Activated CD4-positive, alpha-beta T cell treated with anti-CD3 and anti-CD28 coated beads, Interleukin-2, amount 10 ng/mL, durations not matched to agents 7 days and 5 days (primary cell): Measurements from ENCODE around the gene C19orf18. TPM values are rescaled to one million over a fixed set of nuclear protein-coding genes. Genes with fewer than 3 reads are reported as not detected.
"Not testable (repeated sequence)": the region's sequence is repeated elsewhere in the genome, so short reads cannot be mapped to it uniquely, and the experiment has no call there.

Source experiments
- CTCF ChIA-PET: fragments of 350-600 bp; sonication (Branson Sonifier 250); formaldehyde crosslinking; loops from one replicate; lab custom pipeline; 2021; ENCODE audit warnings: antibody characterized with exemption; lab: Charles Lee
- POLR2A ChIA-PET: fragments of 350-600 bp; sonication (Branson Sonifier 250); formaldehyde crosslinking; loops from one replicate; lab custom pipeline; 2021; ENCODE audit warnings: antibody characterized with exemption; lab: Charles Lee
- DNase-seq: peaks from one replicate; pipeline ENCODE4 v3.0.0-alpha.2; 2020
- H3K27ac Mint-ChIP-seq: one replicate; pipeline ENCODE4 v1.8.0; 2021; ENCODE audit warnings: mild to moderate bottlenecking, moderate library complexity, mixed read lengths
- H3K27me3 Mint-ChIP-seq: one replicate; pipeline ENCODE4 v1.8.0; 2021; ENCODE audit warnings: mixed read lengths
- H3K36me3 Mint-ChIP-seq: one replicate; pipeline ENCODE4 v1.8.0; 2021; ENCODE audit warnings: low read depth, mixed read lengths
- H3K4me1 Mint-ChIP-seq: one replicate; pipeline ENCODE4 v1.8.0; 2021; ENCODE audit warnings: mixed read lengths
- H3K4me3 Mint-ChIP-seq: one replicate; pipeline ENCODE4 v1.8.0; 2021; ENCODE audit warnings: mild to moderate bottlenecking, moderate library complexity, mixed read lengths
- H3K9me3 Mint-ChIP-seq: one replicate; pipeline ENCODE4 v1.8.0; 2021; ENCODE audit warnings: mixed read lengths
- total RNA-seq, 2 experiments: library from RNA; stranded (reverse); gene quantifications; one replicate each; pipeline ENCODE4 v1.2.3, GENCODE V29; 2021

The C19orf18 gene
- under 1 TPM; 0.37 to 0.82 TPM for total RNA-seq

DNA sequence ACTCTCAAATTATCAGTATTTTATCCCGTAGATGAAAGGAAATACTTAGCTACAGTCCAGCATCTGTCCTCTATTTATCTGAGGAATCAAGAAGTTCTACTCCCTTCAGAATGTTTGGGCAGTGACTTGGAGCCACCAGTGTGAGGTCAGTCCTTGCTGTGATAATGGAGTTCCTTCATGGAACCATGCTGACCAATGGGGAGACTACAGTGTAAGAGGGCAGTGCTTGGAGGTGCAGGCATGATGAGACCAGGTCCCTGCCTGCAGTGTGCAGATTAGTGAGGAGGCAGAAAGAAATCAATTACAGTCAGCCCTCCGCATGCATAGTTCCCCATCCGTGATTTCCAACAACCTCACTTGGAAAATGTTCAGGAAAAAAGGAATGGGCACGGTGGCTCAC, at the start of gene C19orf18:
TSS of gene C19orf18 (minus strand) at position 101 of the 400 bp plus-strand sequence. CDS start 102 bp downstream, outside the sequence.
- no peak for DNase-seq
- Mint-ChIP-seq H3K27ac (no peak within 1 kb of the TSS), H3K4me3 (no peak within 1 kb of the TSS), H3K27me3 (no peaks in the 10 kb centered on the region), H3K4me1 (no peaks in the 10 kb centered on the region), H3K9me3 (peaks cover 68% of the 10 kb centered on the region), H3K36me3 (peaks cover 42% of the 10 kb centered on the region)
- POLR2A ChIA-PET = no interaction called here
- CTCF ChIA-PET = no interaction called here

DNA sequence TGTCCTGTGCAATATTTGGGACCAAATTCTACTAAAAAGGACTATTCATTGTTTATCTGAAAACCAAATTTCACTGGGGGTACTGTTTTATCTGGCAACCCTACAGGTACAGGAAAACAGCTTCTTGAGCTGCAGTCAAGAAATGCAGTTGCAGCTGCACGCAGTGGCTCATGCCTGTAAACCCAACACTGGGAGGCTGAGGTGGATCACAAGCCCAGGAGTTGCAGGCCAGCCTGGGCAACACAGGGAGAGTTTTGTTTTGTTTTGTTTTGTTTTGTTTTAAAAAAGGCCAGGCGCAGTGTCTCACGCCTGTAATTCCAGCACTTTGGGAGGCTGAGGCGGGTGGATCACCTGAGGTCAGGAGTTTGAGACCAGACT, 47.9 kb upstream of the C19orf18 start:
- H3K27me3 Mint-ChIP-seq = no peaks in the 10 kb centered on the region
- peaks cover 2% of the 10 kb centered on the region for H3K36me3 Mint-ChIP-seq
- CTCF ChIA-PET = interaction anchor here (0.5 kb wide), 1 partner anchor 1115 kb away, joined by 3 read pairs; no protein-coding TSS in a partner anchor
- no peak overlapping the region for H3K27ac Mint-ChIP-seq
- POLR2A ChIA-PET = no interaction called here
- no peak overlapping the region for H3K4me3 Mint-ChIP-seq
- H3K9me3 Mint-ChIP-seq = peaks cover 37% of the 10 kb centered on the region
- H3K4me1 Mint-ChIP-seq = no peaks in the 10 kb centered on the region
- DNase-seq = no peak

DNA sequence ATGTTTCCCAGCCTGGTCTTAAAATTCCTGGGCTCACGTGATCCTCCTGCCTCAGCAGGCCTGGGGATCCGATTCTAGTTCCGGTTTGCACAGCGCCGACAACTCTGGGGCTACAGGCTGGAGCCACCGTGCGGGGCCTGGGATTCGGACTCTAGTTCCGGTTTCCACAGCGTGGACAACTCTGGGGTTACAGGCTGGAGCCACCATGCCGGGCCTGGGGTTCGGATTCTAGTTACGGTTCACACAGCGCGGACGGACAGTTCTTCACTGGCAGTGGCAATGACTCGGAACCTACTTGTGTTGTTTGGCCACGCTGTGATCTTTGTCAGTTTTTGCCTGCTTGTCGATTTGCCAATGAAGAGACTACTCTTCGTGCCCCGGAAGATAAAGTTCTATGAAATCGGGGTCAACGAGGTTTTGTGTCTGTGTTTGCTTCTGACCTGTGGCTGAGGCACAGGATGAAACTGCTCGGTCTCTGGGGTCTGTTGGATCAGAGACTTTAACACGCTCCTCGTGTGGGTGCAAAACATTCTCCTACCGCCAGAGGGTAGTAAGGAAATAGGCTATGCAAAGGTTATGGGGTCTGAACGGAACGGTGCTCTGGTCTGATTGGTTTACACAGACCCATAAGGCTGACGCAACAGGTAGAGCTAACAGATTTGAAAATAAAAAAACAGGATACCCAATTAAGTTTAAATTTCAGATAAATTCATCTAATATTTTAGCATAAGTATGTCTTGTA, 47.4 kb upstream of the C19orf18 start:
- no peaks in the 10 kb centered on the region for H3K4me1 Mint-ChIP-seq
- no peaks in the 10 kb centered on the region for H3K27me3 Mint-ChIP-seq
- H3K27ac Mint-ChIP-seq = no peak overlapping the region
- peak; percentile 37 for DNase-seq
- H3K4me3 Mint-ChIP-seq = no peak overlapping the region
- ChIA-PET CTCF (no interaction called here), POLR2A (no interaction called here)
- peaks cover 40% of the 10 kb centered on the region for H3K9me3 Mint-ChIP-seq
- H3K36me3 Mint-ChIP-seq = peaks cover 2% of the 10 kb centered on the region

DNA sequence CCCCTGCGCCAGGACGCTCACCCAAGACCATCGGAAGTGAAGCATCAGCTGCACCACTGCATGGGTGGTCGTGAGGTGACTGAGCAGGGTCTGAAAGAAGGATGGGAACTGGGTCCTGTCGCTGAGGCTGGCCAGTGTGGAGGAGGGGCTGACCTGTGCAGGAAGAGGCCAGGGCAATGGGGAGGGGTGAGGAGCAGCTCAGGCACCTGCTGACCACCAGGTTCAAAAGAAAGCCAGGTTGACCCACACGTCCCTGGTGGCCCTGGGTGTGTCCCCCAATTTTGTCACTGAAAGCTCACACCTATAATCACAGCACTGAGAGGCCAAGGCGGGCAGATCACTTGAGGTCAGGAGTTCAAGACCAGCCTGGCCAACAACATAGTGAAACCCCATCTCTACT, 45.8 kb upstream of the C19orf18 start:
- CTCF ChIA-PET = no interaction called here
- POLR2A ChIA-PET = no interaction called here

DNA sequence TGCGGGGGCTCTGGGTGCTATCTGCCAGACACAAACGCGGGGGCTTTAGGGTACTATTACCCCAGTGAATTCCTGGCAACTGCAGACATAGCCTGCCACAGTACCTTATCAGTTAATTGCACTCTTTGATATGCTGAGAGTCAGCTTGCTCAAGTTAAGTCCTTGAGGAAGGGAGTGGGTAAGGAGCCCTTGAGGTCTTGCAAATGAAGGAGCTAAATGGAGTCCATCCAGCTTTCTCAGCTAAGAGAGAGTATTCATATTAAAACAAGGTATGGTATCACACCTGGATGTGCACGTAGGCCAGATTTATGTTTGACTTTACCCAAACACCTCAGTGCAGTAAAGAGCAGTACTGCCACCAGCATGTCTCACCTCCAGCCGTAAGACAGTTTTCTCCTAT, 39.8 kb upstream of the C19orf18 start:
- ChIA-PET CTCF (no interaction called here), POLR2A (no interaction called here)
- Mint-ChIP-seq H3K27ac (no peak overlapping the region), H3K9me3 (peaks cover 35% of the 10 kb centered on the region), H3K36me3 (peaks cover 9% of the 10 kb centered on the region), H3K27me3 (no peaks in the 10 kb centered on the region), H3K4me3 (no peak overlapping the region), H3K4me1 (peaks cover 9% of the 10 kb centered on the region)
- DNase-seq = no peak

More for the DNA sequence above, 45.8 kb upstream of the C19orf18 start:
- Mint-ChIP-seq H3K27ac (no peak overlapping the region), H3K27me3 (no peaks in the 10 kb centered on the region), H3K9me3 (peaks cover 33% of the 10 kb centered on the region), H3K36me3 (peaks cover 2% of the 10 kb centered on the region), H3K4me3 (no peak overlapping the region), H3K4me1 (no peaks in the 10 kb centered on the region)
- DNase-seq = no peak

DNA sequence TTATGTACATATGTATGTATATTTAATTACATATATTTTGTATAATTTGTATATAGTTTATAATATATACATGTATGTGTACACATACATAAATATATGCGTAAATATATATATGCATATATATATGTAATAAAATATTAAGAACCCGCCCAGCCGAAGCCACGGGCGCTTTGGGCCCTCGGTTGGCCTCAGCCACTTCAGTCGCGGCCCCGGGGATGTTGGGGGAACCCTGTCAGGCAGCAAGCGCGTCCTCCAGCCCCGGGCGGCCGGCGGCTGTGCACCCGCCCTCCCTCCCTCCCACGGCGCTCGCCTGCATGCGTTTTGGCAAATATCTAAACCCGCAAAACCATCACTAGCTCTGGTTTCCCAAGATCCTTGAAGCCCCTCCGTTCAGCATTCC, 36.2 kb upstream of the C19orf18 start:
- no peaks in the 10 kb centered on the region for H3K27me3 Mint-ChIP-seq
- peaks cover 30% of the 10 kb centered on the region for H3K36me3 Mint-ChIP-seq
- H3K4me3 Mint-ChIP-seq = peak overlapping the region; percentile 74
- peaks cover 52% of the 10 kb centered on the region for H3K9me3 Mint-ChIP-seq
- CTCF ChIA-PET = no interaction called here
- no peak for DNase-seq
- H3K4me1 Mint-ChIP-seq = peaks cover 12% of the 10 kb centered on the region
- H3K27ac Mint-ChIP-seq = peak overlapping the region; percentile 76
- POLR2A ChIA-PET = no interaction called here

DNA sequence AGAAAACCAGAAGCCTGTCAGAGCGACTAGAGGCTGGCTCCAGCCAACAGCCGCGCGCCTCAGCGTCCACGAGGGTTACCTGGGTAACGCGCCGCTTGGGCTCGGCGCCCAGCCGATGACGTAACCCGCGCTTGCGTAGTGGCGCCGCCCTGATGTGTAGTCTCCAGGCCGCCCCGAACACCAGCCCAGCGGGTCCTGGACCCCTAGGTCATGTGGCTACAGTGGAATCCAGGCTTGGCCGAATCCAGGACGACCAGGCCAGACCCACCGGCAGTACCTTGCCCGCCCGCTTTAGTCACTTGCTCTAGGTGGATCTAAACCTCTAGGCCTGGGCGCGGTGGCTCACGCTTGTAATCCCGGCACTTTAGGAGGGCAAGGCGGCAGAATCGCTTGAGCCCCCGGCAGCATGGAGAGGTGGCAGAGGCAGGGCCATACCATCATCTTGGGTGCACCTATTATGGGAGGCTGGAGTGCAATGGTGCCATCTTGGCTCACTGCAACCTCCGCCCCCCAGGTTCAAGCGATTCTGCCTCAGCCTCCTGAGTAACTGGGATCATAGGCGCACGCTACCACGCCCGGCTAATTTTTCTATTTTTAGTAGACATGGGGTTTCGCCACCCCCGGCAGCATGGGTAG, 35.5 kb upstream of the C19orf18 start:
- Mint-ChIP-seq H3K4me1 (peaks cover 14% of the 10 kb centered on the region), H3K36me3 (peaks cover 37% of the 10 kb centered on the region), H3K27ac (peak overlapping the region; percentile 83), H3K4me3 (peak overlapping the region; percentile 74), H3K9me3 (peaks cover 58% of the 10 kb centered on the region), H3K27me3 (no peaks in the 10 kb centered on the region)
- CTCF ChIA-PET = no interaction called here
- POLR2A ChIA-PET = no interaction called here
- peak; percentile 76 for DNase-seq

DNA sequence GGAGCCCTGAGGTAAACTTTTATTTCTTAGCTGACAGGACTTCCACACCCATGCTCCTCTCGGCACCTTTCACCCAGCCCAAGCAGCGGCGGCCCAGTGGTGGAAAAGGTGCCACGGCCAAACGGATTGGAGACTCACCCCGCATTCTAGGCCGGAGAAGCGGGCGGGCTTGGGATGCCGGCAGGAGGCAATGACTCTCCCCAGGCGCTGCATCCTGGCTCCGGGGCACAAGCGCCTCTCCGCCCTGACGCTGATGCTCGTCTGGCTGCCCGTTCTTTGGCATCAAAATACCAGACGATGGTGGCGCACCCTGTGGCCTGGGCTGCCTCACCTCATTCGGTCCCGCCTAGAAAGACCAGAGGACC, 34.9 kb upstream of the C19orf18 start:
- Mint-ChIP-seq H3K9me3 (peaks cover 58% of the 10 kb centered on the region), H3K4me3 (peak overlapping the region; percentile 74), H3K27ac (no peak overlapping the region), H3K27me3 (no peaks in the 10 kb centered on the region), H3K4me1 (peaks cover 17% of the 10 kb centered on the region), H3K36me3 (peaks cover 42% of the 10 kb centered on the region)
- POLR2A ChIA-PET = no interaction called here
- CTCF ChIA-PET = no interaction called here
- DNase-seq = no peak

DNA sequence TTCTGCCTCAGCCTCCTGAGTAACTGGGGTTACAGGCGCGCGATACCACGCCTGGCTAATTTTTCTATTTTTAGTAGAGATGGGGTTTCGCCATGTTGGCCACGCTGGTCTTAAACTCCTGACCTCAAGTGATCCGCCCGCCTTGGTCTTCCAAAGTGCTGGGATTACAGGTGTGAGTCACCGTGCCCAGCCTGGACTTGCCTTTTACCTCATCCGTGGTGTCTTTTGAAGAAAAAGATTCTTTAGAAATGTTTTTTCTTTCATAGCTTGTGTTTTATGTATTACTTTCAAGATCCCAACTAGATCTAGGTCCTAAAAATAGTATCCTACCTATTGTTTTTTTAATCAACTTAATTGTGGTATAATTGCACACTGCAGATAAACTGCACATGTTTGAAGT, 34.5 kb upstream of the C19orf18 start:
- CTCF ChIA-PET, DNase-seq, H3K27ac Mint-ChIP-seq, POLR2A ChIA-PET, H3K27me3 Mint-ChIP-seq: not testable (repeated sequence)
- H3K36me3 Mint-ChIP-seq = peaks cover 46% of the 10 kb centered on the region
- H3K4me3 Mint-ChIP-seq = peak overlapping the region; percentile 74
- peaks cover 20% of the 10 kb centered on the region for H3K4me1 Mint-ChIP-seq
- H3K9me3 Mint-ChIP-seq = peaks cover 61% of the 10 kb centered on the region

DNA sequence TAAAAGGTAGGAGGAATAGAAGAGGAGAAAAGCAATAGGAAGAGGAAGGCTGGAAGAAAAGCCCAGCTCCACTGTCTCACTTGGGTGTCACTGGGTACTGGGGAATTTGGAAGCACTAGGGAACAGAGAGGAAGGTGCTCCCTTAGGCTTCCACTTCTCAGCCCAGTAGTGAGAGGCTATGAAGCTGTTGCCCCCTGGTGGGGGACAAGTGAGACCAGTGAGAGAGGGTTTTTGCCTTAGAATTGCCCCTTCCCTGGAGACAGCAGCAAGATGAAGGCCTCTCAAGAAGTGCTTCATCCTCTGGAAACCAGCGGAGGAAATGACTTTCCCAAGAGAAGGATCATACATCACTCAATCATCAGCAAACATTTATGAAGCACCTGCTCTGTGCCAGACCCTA, 33.0 kb upstream of the C19orf18 start:
- Mint-ChIP-seq H3K4me3 (no peak overlapping the region), H3K9me3 (peaks cover 56% of the 10 kb centered on the region), H3K27me3 (no peaks in the 10 kb centered on the region), H3K27ac (no peak overlapping the region), H3K36me3 (peaks cover 55% of the 10 kb centered on the region), H3K4me1 (peaks cover 30% of the 10 kb centered on the region)
- DNase-seq = no peak
- ChIA-PET CTCF (no interaction called here), POLR2A (no interaction called here)

DNA sequence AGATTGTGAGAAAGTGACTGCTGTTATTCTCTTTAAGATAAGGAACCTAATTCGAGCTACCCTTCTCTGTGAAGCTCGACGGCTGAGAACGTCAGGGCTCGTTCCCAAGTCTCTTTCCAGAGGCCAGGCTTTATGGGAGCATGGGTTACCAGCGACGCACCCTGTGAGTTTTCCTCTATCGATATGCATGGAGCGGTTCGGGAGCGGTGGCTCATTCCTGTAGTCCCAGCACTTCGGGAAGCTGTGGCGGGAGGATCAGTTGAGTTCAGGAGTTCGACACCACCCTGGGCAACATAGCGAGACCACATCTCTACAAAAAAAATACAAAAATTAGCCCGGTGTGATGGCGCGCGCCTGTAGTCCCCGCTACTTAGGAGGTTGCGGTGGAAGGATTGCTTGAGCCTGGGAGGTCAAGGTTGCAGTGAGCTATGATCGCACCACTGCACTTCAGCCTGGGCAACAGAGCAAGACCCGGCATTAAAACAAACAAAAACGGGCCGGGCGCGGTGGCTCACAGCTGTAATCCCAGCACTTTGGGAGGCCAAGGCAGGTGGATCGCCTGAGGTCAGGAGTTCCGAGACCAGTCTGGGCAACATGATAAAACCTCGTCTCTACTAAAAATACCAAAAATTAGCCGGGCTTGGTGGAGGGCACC, 29.0 kb upstream of the C19orf18 start:
- CTCF ChIA-PET = interaction anchor here (1.0 to 3.5 kb wide), 4 partner anchors 9 to 63 kb away, joined by 3 to 20 read pairs (median 4); no protein-coding TSS in a partner anchor
- POLR2A ChIA-PET = interaction anchor here (0.6 to 0.7 kb wide), 2 partner anchors 54 to 329 kb away, joined by 3 to 4 read pairs; no protein-coding TSS in a partner anchor
- Mint-ChIP-seq H3K27me3 (no peaks in the 10 kb centered on the region), H3K4me3 (peak overlapping the region; percentile 80), H3K4me1 (peaks cover 31% of the 10 kb centered on the region), H3K27ac (peak overlapping the region; percentile 93), H3K36me3 (peaks cover 86% of the 10 kb centered on the region), H3K9me3 (peaks cover 61% of the 10 kb centered on the region)
- no peak for DNase-seq

DNA sequence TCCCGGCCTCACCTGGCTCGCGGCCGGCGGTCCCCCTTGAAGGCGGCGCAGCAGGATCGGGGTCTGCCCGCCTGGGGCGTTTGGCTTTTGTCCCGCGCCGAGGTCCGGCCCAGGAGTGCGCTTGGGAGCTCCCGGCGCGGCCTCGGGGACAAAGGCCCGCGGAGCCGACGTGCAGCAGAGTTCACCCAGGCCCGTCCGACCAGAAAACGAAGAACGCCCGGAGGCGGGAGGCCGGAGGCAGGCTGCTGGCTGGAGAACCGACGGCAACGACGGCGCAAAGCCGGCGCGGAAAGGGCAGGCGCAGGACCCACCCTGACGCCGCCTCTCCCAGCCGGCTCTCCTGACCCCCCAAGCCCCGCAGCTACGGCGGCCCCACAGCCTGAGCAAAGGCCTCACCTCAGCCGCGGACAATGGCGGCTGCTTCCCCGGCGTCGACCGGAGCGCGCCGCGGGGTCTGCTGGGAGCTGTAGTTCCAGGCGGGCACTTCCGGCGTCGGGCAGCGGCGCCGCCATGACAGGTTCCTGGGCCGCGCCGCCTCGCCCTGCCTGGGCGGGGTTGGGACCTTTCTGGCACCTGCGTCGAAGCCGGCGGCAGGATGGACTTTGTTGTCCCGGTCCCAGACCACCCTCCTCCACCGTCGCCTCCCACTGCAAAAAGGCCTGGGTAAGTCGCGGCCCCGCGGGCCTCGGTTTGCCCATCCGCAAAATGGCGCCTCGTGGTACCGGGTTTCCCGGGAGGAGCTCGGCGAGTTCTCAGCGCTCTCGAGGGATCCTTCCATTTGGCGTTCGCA, 28.2 kb upstream of the C19orf18 start, which contains the start of gene ZNF606:
TSS of gene ZNF606 (minus strand) at position 437 of the 790 bp plus-strand sequence. CDS start 1,501 bp downstream, outside the sequence.
- Mint-ChIP-seq H3K27me3 (no peaks in the 10 kb centered on the region), H3K4me3 (peak within 1 kb of the TSS; percentile 80), H3K36me3 (peaks cover 90% of the 10 kb centered on the region), H3K27ac (peak within 1 kb of the TSS; percentile 93), H3K4me1 (peaks cover 31% of the 10 kb centered on the region), H3K9me3 (peaks cover 59% of the 10 kb centered on the region)
- DNase-seq = peak; percentile 86
- CTCF ChIA-PET = interaction anchor here (1.0 to 3.5 kb wide), 3 partner anchors 10 to 63 kb away, joined by 3 to 20 read pairs (median 3); no protein-coding TSS in a partner anchor
- POLR2A ChIA-PET = interaction anchor here (0.6 kb wide), 1 partner anchor 54 kb away, joined by 3 read pairs; no protein-coding TSS in a partner anchor
